K562 (cell line): Measurements from ENCODE around the gene CD3D. TPM values are rescaled to one million over a fixed set of nuclear protein-coding genes. Genes with fewer than 3 reads are reported as not detected.

ENCODE experiments used
- ADNP ChIP-seq: fragments of 200-800 bp; sonication (Bioruptor generic); IDR thresholded peaks from 2 replicates; pipeline ENCODE4 v1.6.1; 2016; ENCODE audit warnings: missing genetic modification characterization, missing compliant biosample characterization
- ASH1L ChIP-seq: fragments of 450-650 bp; IDR thresholded peaks from 2 replicates; pipeline ENCODE4 v1.6.1; 2018; ENCODE audit warnings: borderline replicate concordance, mild to moderate bottlenecking, low read depth; ENCODE audit not compliant: partially characterized antibody
- CXXC5 ChIP-seq: fragments of 250-450 bp; sonication (Bioruptor Pico); IDR thresholded peaks from 2 replicates; pipeline ENCODE4 v1.8.0; 2022; ENCODE audit warnings: inconsistent platforms, mild to moderate bottlenecking, moderate library complexity
- ESRRB ChIP-seq: fragments of 250-450 bp; sonication (Bioruptor Pico); IDR thresholded peaks from 2 replicates; pipeline ENCODE4 v1.5.0; 2020; ENCODE audit warnings: mild to moderate bottlenecking, moderate library complexity, borderline replicate concordance
- GABPA ChIP-seq: fragments of 200-800 bp; sonication (Bioruptor generic); conservative IDR thresholded peaks from 2 replicates; pipeline ENCODE4 v1.6.1; 2016; ENCODE audit warnings: low read depth, missing genetic modification characterization, missing compliant biosample characterization
- HMGN3 ChIP-seq: IDR thresholded peaks from 2 replicates; pipeline ENCODE4 v1.6.1; 2011; ENCODE audit warnings: borderline replicate concordance, low read depth, mild to moderate bottlenecking, mixed read lengths, low read length; ENCODE audit not compliant: insufficient read length; ENCODE audit errors: extremely low read depth
- JUND ChIP-seq, 2 experiments: IDR thresholded peaks; 2 replicates in 1 of 2; 3 replicates in 1 of 2; pipeline ENCODE4 v1.6.1; 2011; ENCODE audit warnings: borderline replicate concordance in 2 of 2, low read depth in 2 of 2, low read length in 2 of 2, improper control_type of control experiment in 1 of 2, missing biosample characterization in 1 of 2, missing genetic modification characterization in 1 of 2, missing genetic modification reagents in 1 of 2
- KAT8 ChIP-seq: fragments of 450-650 bp; IDR thresholded peaks from 2 replicates; pipeline ENCODE4 v1.6.1; 2016; ENCODE audit warnings: low read depth, mild to moderate bottlenecking
- KDM1A ChIP-seq, 2 experiments: fragments of 450-650 bp; IDR thresholded peaks; 2 replicates each; pipeline ENCODE4 v1.6.1; 2016; ENCODE audit warnings: mild to moderate bottlenecking in 2 of 2
- PKNOX1 ChIP-seq: fragments of 450-650 bp; IDR thresholded peaks from 2 replicates; pipeline ENCODE4 v1.6.1; 2016
- POLR2B ChIP-seq: fragments of 450-650 bp; IDR thresholded peaks from 2 replicates; pipeline ENCODE4 v1.6.1; 2018; ENCODE audit warnings: low read depth; ENCODE audit not compliant: partially characterized antibody
- PTTG1 ChIP-seq: fragments of 450-650 bp; IDR thresholded peaks from 2 replicates; pipeline ENCODE4 v1.6.1; 2016; ENCODE audit warnings: low read depth, mild to moderate bottlenecking, missing genetic modification characterization, missing compliant biosample characterization
- RBM14 ChIP-seq: fragments of 200-400 bp; formaldehyde crosslinking; IDR thresholded peaks from 2 replicates; pipeline ENCODE4 v1.6.1; 2018; ENCODE audit warnings: low read depth, mild to moderate bottlenecking, low read length, moderate library complexity, borderline replicate concordance; ENCODE audit not compliant: insufficient read depth
- SRSF7 ChIP-seq: fragments of 200-400 bp; formaldehyde crosslinking; optimal IDR thresholded peaks from 2 replicates; pipeline ENCODE3; 2017; ENCODE audit warnings: mild to moderate bottlenecking, low read depth, low read length
- SRSF9 ChIP-seq: fragments of 200-400 bp; formaldehyde crosslinking; IDR thresholded peaks from 2 replicates; pipeline ENCODE4 v1.6.1; 2017; ENCODE audit warnings: low read depth, low read length, borderline replicate concordance
- U2AF2 ChIP-seq: fragments of 200-400 bp; formaldehyde crosslinking; optimal IDR thresholded peaks from 2 replicates; pipeline ENCODE3; 2017; ENCODE audit warnings: low read depth, mild to moderate bottlenecking, low read length
- ZNF12 ChIP-seq: sonication (generic); formaldehyde crosslinking; IDR thresholded peaks from 2 replicates; pipeline ENCODE4 v1.4.0; 2020; ENCODE audit warnings: mild to moderate bottlenecking, missing genetic modification reagents
- ZNF311 ChIP-seq: fragments of 250-450 bp; sonication (Bioruptor Pico); IDR thresholded peaks from 2 replicates; pipeline ENCODE4 v1.4.0; 2020; ENCODE audit warnings: mild to moderate bottlenecking, moderate library complexity
- polyA plus RNA-seq, 8 experiments: library from polyadenylated mRNA; depleted of rRNA in 4 of 8; stranded (reverse) in 5 of 8; unstranded in 3 of 8; fragments of >200 nt; fragmentation: Nextera tagmentation in 2 of 8; fragmentation: Illumina TruSeq in 1 of 8; extraction: Ambion mirVana in 2 of 8; extraction: Trizol in 1 of 8; gene quantifications; 2 replicates each; pipeline versions ENCODE4 v1.2.1 to v1.2.3, GENCODE V29; 2011 to 2014; ENCODE audit warnings: inconsistent platforms in 1 of 8, missing spikeins in 1 of 8
- total RNA-seq, 7 experiments: library from RNA; depleted of rRNA in 6 of 7; stranded (reverse); fragments of >200 nt in 6 of 7; fragmentation: Illumina TruSeq in 2 of 7; extraction: Trizol in 2 of 7; gene quantifications; 2 replicates each; pipeline versions ENCODE4 v1.2.1 to v1.2.3, GENCODE V29; 2011 to 2021; ENCODE audit warnings: low replicate concordance in 1 of 7
- TF ChIP-seq, protein P1 (sequence below): fragments of 450-650 bp; IDR thresholded peaks from 2 replicates; pipeline ENCODE4 v1.6.1; 2016; ENCODE audit warnings: borderline replicate concordance
- TF ChIP-seq, protein P2 (sequence below): sonication (generic); formaldehyde crosslinking; IDR thresholded peaks from 2 replicates; pipeline ENCODE4 v1.8.1; 2023; ENCODE audit warnings: mild to moderate bottlenecking, missing genetic modification reagents

The CD3D gene
- total and polyA plus RNA-seq, 9 of the 15 experiments (the other 6 are each of a cell fraction or from before 2014, with no cell fraction given) = 36.2 to 238 (median 67.1) TPM

GRCh38 chr11:118359295-118359958, 16.9 kb upstream of the CD3D start, which contains the start of gene UBE4A (continued):
- TF ChIP-seq ASH1L = peak; percentile 33
- no peak for TF ChIP-seq U2AF2
- no peak; a peak in 1 of 4 replicates for TF ChIP-seq KDM1A (IDR thresholded peaks at IDR 0.05)
- TF ChIP-seq PTTG1 (tag) = no peak
- no peak for TF ChIP-seq ZNF12 (CRISPR knock-in tag)
- TF ChIP-seq CXXC5 (CRISPR knock-in tag) = peak; percentile 61
- peak; percentile 88 for TF ChIP-seq JUND (IDR thresholded peaks at IDR 0.05; ENCODE audit: borderline replicate concordance, low read depth, low read length)
- peak; percentile 73; the same call in 2 of the 3 replicates for TF ChIP-seq JUND (tag; IDR thresholded peaks at IDR 0.05; ENCODE audit: borderline replicate concordance, low read depth, low read length)
- TF ChIP-seq RBM14 = no peak
- TF ChIP-seq HMGN3 = peak; percentile 55
- TF ChIP-seq PKNOX1 = peak; percentile 56; the same call in 1 of the 2 replicates
- peak; percentile 99 for TF ChIP-seq ADNP
- TF ChIP-seq SRSF9 = no peak
- no peak for TF ChIP-seq SRSF7
- TF ChIP-seq KAT8 = peak; percentile 62; the same call in 1 of the 2 replicates
- TF ChIP-seq, protein P1, sequence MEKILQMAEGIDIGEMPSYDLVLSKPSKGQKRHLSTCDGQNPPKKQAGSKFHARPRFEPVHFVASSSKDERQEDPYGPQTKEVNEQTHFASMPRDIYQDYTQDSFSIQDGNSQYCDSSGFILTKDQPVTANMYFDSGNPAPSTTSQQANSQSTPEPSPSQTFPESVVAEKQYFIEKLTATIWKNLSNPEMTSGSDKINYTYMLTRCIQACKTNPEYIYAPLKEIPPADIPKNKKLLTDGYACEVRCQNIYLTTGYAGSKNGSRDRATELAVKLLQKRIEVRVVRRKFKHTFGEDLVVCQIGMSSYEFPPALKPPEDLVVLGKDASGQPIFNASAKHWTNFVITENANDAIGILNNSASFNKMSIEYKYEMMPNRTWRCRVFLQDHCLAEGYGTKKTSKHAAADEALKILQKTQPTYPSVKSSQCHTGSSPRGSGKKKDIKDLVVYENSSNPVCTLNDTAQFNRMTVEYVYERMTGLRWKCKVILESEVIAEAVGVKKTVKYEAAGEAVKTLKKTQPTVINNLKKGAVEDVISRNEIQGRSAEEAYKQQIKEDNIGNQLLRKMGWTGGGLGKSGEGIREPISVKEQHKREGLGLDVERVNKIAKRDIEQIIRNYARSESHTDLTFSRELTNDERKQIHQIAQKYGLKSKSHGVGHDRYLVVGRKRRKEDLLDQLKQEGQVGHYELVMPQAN = peak; percentile 86
- TF ChIP-seq, protein P2, sequence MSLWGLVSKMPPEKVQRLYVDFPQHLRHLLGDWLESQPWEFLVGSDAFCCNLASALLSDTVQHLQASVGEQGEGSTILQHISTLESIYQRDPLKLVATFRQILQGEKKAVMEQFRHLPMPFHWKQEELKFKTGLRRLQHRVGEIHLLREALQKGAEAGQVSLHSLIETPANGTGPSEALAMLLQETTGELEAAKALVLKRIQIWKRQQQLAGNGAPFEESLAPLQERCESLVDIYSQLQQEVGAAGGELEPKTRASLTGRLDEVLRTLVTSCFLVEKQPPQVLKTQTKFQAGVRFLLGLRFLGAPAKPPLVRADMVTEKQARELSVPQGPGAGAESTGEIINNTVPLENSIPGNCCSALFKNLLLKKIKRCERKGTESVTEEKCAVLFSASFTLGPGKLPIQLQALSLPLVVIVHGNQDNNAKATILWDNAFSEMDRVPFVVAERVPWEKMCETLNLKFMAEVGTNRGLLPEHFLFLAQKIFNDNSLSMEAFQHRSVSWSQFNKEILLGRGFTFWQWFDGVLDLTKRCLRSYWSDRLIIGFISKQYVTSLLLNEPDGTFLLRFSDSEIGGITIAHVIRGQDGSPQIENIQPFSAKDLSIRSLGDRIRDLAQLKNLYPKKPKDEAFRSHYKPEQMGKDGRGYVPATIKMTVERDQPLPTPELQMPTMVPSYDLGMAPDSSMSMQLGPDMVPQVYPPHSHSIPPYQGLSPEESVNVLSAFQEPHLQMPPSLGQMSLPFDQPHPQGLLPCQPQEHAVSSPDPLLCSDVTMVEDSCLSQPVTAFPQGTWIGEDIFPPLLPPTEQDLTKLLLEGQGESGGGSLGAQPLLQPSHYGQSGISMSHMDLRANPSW = 0 out of 2 replicates have a peak, but pooled peaks have one; percentile 40
- peak; percentile 91 for TF ChIP-seq POLR2B
- TF ChIP-seq GABPA (tag) = peak; percentile 99
- TF ChIP-seq ESRRB (CRISPR knock-in tag) = no peak
- no peak for TF ChIP-seq ZNF311 (CRISPR knock-in tag)
